Astrocyte (in vitro differentiated cells and primary cell): ENCODE measurements around the gene TMEM198.

Experiments used
- EZH2 ChIP-seq: IDR thresholded peaks from 2 replicates; pipeline ENCODE4 v1.6.1; 2012; ENCODE audit warnings: mild to moderate bottlenecking, low read length, inconsistent platforms; ENCODE audit not compliant: insufficient read depth
- TF ChIP-seq, protein P1 (sequence below): IDR thresholded peaks from 2 replicates; pipeline ENCODE4 v1.5.1; 2011; ENCODE audit warnings: low read depth, mild to moderate bottlenecking, inconsistent platforms, low read length, moderate library complexity; ENCODE audit not compliant: insufficient read depth

GRCh38 chr2:219538956-219539788 lies 4.7 kb upstream of the TMEM198 start:
- no peak for TF ChIP-seq EZH2
- TF ChIP-seq, protein P1, sequence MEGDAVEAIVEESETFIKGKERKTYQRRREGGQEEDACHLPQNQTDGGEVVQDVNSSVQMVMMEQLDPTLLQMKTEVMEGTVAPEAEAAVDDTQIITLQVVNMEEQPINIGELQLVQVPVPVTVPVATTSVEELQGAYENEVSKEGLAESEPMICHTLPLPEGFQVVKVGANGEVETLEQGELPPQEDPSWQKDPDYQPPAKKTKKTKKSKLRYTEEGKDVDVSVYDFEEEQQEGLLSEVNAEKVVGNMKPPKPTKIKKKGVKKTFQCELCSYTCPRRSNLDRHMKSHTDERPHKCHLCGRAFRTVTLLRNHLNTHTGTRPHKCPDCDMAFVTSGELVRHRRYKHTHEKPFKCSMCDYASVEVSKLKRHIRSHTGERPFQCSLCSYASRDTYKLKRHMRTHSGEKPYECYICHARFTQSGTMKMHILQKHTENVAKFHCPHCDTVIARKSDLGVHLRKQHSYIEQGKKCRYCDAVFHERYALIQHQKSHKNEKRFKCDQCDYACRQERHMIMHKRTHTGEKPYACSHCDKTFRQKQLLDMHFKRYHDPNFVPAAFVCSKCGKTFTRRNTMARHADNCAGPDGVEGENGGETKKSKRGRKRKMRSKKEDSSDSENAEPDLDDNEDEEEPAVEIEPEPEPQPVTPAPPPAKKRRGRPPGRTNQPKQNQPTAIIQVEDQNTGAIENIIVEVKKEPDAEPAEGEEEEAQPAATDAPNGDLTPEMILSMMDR: no peak
